Left cardiac atrium (tissue), 4 donors: ENCODE measurements around the gene TIMM8B. TPM values are rescaled to one million over a fixed set of nuclear protein-coding genes. Genes with fewer than 3 reads are reported as not detected.
"Not testable (repeated sequence)": the region's sequence is repeated elsewhere in the genome, so short reads cannot be mapped to it uniquely, and the experiment has no call there.

ENCODE experiments used
- ATAC-seq, 2 donors: fragments of 200-7000 bp; cut with Tn5 transposase; one replicate each; pipeline ENCODE4 v1.9.1; 2020; ENCODE audit warnings: mild to moderate bottlenecking in 2 of 2, moderate library complexity in 2 of 2
- DNase-seq: peaks from one replicate; pipeline ENCODE4 v3.0.0-alpha.2; 2020
- intact Hi-C, 2 donors: fragments of 100-400 bp; cut with DNase I; formaldehyde crosslinking; loops; one replicate each; pipeline versions ENCODE4 v1.14.1 to v1.15.1; 2022 to 2023
- total RNA-seq, 2 donors: library from RNA; stranded (reverse); fragmentation: NEBNext Ultra II Directional; extraction: Animal tissue kit (Norgen Biotek cat#: 25700); gene quantifications; one replicate each; pipeline ENCODE4 v1.2.1, GENCODE V29; 2021
- donor health status: DM: no; HTN: yes; CAD: no.
- donor health status: DM: no; HTN: yes; CAD: no; lungs with severe emphysema.
- donor health status: DM: yes; HTN: yes; CAD: no.
- donor health status: Dilated cardiomyopathy.

TIMM8B gene
- total RNA-seq, 2 donors from 2014 or later = 103 to 105 TPM

DNA sequence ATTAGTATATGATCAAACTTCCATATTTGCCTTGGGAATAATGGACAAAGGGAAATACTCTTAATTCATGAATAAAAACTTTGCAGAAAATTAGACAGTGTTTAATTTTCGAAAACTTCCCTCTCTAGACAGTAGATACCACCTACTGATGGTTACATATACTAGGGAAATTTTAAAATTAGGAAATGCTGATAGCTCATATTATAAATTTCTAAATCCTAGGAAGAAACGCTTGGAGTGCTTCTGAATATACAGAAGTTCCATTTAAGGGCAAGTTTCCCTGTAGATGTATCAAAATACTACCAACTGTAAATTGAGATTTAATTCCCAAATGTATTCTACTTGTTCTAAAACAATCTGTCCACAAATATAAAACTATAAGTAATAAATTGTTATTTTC lies 8.7 kb upstream of the TIMM8B start:
- ATAC-seq, intact Hi-C loops, DNase-seq: not testable (repeated sequence)

DNA sequence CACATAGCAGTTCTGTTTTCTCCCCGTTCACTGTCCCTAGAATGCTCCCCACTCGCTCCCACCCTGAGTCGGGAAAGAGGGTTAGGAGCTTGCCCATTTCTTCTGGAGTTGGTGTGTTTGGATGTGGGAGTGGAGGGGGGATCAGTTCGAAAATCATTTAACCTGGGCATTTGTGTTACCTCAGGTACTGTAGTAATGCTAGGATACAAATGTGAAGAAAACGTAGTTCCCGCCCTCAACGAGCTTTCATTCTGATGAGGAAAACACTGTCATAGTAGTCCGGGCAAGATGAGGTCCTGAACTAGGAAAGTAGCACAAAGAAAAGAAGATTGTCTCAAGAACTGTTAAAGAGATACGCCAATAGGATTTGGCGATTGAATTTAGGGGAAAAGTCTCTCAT lies 656 bp upstream of the TIMM8B start:
- intact Hi-C loops = no loop called here
- DNase-seq = no peak
- ATAC-seq = peak in 1 of 2 donors; percentile 8

DNA sequence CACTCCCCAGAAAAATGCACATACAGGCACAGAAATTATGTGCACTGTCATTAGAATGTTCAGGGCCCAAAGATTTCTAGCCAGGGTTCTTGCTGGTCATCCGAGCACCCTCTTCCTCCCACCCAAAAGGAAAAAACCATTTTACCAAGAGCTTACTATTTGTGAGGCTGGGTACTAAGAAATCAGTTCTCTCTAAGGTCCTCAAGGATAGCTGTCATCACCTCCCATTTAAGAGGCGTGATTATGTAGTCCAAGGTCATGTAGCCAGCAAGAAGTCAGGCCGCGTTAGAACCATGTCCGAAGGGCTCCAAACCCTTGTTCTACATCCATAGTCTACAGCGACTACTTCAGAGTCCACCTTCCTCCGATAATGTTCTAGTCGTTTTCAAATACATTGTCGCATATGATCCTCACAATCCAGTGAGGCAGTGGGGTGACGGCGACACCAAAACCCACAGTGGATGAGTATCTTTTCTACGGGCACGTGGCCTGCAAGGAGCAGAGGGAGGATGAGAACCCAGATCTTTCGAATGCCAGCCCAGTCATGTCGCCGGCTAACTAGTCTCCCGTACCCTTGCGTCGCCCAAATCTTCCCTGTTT lies 634 bp downstream of the TIMM8B start:
- DNase-seq (no peak), ATAC-seq (peak; percentile 32 to 49)
- intact Hi-C loops = no loop called here

DNA sequence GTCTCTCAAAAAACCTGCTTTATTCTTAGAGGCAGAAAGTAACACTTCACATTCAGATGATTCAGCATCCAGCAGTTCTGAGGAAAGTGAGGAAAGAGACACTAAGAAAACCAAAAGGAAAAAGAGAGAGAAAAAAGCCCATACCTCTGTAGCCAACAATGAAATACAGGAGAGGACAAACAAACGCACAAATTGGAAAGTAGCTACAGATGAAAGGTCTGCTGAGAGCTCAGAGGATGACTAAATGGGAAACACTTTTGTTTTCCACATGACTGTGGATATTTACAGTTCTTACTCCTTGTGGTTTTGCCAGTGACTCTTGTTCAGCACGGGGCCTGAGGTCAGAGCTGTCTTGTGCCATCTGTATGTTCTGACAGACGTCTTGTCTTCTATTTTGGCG lies 3.8 kb downstream of the TIMM8B start:
- DNase-seq = no peak
- intact Hi-C loops = no loop called here
- ATAC-seq = no peak

DNA sequence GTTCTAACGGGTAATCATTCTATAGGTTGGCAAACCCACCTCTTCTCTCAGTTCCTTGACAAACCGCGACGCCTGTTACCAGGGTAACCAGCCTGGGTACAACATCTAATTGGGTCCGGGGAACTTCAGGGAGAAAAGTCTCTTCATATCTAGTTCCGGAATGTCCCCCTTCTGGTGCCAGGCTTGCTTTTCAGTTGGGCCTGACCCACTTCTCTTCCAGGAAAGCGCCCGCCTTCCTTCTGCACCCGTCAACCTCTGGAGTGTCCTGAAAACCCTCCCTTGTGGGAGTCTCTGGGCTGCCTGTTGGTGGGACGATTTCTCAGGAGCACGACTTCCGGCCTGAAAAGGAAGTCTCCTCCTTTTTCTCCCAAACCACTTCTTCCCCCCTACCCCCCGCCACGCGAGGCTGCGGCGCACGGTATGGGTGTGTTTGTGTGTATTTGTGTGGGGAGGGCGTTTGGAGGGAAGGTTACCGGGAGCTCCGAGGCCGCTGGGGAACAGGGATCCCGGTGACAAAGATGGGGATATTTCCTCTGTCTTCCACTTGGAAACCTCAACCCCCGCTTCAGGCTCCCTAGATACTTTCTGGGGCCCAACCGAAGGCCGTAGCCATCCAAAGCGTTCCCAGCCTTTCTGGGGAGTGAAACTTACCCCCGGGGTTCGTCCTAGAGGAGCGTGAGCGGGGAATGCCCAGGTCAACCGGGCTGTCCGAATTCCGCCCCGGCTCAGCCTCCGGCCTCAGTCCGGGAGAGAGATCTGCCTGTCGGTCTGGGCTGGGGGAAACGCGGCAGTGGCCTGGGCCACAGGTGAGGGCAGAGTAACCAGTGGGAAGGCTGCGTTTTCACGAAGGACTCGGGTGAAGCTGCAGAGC lies 12.4 kb downstream of the TIMM8B start, which contains the start of the genes NKAPD1 and PIH1D2:
Gene NKAPD1, plus strand, starts transcription at position 359 of the 871 bp plus-strand sequence. CDS start 1,276 bp downstream, outside the sequence.
Gene PIH1D2, minus strand, starts transcription at position 77 of the 871 bp plus-strand sequence. CDS start 843 bp downstream, outside the sequence.
- peak; percentile 92 to 94 for ATAC-seq
- intact Hi-C loops = no loop called here

DNA sequence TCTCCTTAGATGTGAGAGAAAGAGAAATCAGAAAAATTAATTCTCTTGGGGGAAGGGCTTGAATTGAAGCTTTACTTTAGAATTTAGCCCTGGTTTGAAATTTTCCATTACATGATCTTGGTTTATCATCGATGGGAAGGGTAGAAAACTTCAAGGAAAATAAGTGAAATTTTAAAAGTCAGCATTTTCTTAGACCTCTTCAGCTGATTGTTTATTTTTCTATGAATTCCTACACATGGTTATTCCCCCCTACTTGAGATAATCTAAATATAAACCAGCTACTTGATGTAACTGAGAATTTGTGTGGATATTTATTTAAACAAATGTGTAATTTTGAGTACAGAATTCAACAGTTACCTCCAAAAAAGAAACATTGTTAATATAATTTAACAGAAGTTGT lies 23.6 kb downstream of the TIMM8B start:
- no peak for DNase-seq
- intact Hi-C loops = no loop called here
- no peak for ATAC-seq

More for the DNA sequence above, 12.4 kb downstream of the TIMM8B start, which contains the start of the genes NKAPD1 and PIH1D2:
- peak; percentile 83 for DNase-seq

DNA sequence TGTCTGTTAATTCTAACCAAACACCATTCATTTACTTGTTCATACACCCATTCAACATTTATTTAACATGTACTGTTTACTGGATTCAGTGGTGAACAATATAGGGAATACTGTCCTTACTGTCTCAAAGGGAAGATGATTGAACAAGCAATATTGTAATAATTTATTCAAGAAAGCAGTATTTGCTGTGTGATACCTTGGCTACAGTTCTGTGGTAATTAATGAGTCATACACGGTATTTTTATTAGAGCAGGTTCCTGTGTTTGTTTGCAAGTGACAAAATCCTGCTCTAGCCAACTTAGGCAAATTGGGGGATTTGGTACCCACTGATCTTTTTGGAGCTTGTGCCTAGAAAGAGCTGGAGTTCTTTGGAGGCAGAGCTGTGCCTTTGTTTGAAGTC lies 28.5 kb downstream of the TIMM8B start:
- intact Hi-C loops = no loop called here
- no peak for ATAC-seq
- no peak for DNase-seq

DNA sequence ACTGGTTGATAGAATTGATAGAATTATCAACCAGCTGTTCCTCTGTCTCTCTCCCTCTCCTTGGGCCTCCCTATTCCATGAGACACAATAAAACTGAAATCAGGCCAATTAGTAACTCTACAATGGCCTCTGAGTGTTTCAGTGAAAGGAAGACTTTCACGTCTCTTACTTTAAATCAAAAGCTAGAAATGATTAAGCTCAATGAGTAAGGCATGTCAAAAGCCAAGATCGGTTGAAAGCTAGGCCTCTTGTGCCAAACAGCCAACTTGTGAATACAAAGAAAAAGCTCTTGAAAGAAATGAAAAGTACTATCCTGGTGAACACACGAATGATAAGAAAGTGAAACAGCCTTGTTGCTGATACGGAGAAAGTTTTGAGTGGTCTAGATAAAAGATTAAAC lies 29.4 kb downstream of the TIMM8B start:
- no peak for ATAC-seq
- no peak for DNase-seq
- intact Hi-C loops = no loop called here

DNA sequence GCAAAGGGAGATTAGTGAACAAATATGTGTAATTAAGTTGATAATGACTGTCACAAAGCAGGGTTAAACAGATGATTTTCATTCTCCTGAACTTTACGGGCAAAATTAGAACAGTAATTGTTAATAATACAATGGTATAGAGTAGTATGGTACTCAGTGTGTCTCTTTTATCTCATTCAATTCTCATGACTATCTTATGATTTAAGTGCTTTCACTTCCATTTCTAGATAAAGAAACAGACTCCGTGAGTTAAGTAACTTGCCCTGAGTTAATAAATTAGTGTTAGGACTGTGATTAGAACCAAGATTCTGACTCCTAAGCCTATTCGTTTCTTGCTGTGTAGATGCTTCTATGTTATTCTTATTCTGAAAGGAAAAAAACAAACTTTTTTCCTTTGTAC lies 34.8 kb downstream of the TIMM8B start:
- intact Hi-C loops = no loop called here
- ATAC-seq = no peak
- no peak for DNase-seq

DNA sequence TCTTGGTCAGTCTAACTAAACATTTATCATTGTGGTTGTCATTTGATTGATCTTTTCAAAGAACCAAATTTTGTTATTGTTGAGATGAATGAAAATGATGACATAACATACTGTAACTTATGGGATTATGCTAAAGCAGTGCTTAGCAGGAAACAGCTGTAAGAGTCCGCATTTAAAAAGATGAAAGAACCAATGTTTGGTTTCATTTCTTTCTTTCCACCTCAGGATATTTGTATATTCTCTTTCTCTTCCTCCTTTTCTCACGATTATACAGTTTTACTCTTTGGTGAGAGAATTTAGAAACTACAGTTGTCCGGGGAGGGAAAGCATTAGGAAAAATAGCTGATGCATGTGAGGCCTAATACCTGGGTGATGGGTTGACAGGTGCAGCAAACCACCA lies 35.8 kb downstream of the TIMM8B start:
- DNase-seq = no peak
- ATAC-seq = no peak
- intact Hi-C loops = no loop called here

DNA sequence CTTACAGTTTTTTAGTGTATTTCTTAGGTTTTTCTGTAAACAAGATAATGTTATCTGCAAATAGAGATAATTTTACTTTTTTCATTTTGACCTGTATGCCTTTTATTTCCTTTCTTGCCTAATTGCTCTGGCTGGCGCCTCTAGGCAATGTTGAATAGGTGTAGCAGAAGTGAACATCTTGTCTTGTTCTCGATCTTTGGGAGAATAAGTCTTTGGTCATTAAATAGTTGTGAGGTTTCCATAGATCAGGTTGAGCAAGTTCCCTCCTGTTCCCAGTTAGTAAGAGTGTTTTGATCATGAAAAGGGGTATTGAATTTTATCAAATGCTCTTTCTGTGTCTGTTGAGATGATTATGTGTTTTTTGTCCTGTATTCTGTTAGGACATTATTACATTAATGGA lies 36.8 kb downstream of the TIMM8B start:
- ATAC-seq (no peak), DNase-seq (no peak)
- intact Hi-C loops = no loop called here

DNA sequence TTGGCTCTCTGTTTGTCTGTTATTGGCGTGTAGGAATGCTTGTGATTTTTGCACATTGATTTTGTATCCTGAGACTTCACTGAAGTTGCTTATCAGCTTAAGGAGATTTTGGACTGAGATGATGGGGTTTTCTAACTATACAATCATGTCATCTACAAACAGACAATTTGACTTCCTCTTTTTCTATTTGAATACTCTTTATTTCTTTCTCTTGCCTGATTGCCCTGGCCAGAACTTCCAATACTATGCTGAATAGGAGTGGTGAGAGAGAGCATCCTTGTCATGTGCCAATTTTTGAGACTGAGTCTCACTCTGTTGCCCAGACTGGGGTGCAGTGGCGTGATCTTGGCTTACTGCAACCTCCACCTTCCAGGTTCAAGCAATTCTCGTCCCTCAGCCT lies 38.3 kb downstream of the TIMM8B start:
- ATAC-seq, intact Hi-C loops, DNase-seq: not testable (repeated sequence)

DNA sequence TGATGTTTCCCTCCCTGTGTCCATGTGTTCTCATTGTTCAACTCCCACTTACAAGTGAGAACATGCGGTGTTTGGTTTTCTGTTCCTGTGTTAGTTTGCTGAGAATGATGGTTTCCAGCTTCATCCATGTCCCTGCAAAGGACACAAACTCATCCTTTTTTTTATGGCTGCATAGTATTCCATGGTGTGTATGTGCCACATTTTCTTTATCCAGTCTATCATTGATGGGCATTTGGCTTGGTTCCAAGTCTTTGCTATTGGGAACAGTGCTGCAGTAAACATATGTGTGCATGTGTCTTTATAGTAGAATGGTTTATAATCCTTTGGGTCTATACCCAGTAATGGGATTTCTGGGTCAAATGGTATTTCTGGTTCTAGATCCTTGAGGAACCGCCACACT lies 39.9 kb downstream of the TIMM8B start:
- intact Hi-C loops, ATAC-seq, DNase-seq: not testable (repeated sequence)

DNA sequence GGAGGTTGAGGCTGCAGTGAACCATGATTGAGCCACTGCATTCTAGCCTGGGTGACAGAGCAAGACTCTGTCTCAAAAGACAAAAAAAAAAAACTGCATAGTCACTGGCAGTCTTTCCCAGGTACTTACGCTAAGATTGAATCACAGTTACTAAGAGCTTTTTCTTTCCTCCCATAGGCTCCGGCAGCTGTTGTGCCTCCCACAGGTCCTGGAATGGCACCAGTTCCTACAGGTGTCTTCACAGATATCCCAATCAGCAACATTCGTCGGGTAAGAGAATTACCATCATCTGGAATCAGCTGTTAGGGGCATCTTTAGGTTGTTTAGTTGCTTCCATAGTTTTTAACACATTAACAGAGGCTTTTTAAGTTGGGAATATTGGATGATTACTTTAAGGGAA lies 41.6 kb downstream of the TIMM8B start:
- intact Hi-C loops = no loop called here
- no peak for ATAC-seq
- DNase-seq = no peak

DNA sequence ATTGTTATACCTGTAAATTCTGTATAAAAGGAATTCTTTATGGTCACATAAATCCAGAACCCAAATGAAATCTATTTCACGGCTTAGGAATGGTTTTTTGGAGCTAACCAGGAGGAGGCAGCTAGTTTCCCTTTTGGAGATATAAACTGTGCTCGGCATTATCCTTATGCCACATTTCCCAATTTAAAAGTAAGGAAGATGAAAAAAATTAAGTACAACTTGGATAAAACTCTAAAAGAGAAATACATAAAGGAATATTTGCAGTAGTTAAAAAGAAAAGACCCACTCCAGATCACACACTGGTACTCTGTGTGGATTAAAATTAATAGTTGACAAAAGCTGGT lies 43.6 kb downstream of the TIMM8B start:
- DNase-seq (no peak), ATAC-seq (no peak)
- intact Hi-C loops = no loop called here

DNA sequence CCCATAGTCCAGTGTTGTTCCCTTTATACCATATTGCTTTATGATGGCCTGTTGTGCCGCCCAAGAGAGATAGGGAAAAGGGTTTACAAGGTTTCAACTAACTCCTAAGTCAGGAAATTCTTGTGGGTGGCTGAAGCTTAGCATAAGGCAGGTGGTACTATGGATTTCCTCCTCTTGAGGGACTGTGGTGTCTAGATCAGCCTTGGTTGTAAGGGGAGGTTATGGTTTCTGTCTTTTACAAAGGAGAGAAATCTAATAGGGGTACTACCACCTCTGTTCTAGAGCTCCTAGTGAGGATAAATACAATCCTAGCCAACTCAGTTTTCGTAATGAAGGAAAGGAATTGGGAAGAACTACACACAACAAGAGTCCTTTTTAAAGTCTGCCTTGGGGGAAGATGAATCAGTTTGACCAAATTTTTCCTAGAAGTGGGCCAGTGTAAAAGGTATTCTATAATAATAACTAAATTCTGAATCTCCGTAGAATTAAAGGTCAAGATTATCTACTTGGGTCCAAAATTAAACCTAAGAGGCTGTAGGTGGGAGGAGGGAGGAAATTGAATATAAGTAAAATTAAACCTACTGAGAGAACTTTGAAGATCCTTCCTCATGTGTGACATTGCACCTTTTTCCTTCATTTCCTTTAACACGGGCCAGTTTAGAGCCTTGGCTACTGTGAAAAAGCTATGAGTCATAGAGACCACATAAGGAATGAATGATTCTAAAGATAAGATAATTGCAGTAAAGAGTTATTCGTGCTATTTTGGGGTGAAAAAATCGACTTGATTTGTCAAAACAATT lies 44.2 kb downstream of the TIMM8B start:
- intact Hi-C loops = no loop called here
- DNase-seq = no peak
- no peak for ATAC-seq

DNA sequence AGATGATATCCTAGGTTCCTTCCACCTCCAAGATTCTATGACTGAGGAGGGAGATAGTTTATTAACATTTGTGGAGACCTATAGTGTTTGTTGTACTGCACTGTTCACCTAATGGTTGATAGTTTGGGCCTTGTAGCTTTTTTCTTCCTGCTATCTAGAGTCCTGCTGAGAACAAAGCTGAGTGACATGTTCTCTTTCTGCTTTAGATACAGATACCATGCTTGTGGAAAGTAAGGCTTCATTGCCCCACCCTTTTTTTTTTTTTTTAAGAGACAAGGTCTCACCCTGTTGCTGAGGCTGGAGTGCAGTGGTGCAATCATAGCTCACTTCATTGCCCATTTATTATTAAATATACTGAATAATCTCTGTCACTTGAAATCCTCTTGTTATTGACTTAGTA lies 49.0 kb downstream of the TIMM8B start:
- intact Hi-C loops = no loop called here
- ATAC-seq (no peak), DNase-seq (no peak)
